GM21367 (cell line): Measurements from ENCODE around the gene MANSC4.
"Not testable (repeated sequence)": the region's sequence is repeated elsewhere in the genome, so short reads cannot be mapped to it uniquely, and the experiment has no call there.

Source experiments
- ATAC-seq: cut with Tn5 transposase; IDR thresholded peaks from one replicate; pipeline ENCODE4 v1.9.1; 2021; ENCODE audit not compliant: unreplicated experiment

The MANSC4 gene

DNA sequence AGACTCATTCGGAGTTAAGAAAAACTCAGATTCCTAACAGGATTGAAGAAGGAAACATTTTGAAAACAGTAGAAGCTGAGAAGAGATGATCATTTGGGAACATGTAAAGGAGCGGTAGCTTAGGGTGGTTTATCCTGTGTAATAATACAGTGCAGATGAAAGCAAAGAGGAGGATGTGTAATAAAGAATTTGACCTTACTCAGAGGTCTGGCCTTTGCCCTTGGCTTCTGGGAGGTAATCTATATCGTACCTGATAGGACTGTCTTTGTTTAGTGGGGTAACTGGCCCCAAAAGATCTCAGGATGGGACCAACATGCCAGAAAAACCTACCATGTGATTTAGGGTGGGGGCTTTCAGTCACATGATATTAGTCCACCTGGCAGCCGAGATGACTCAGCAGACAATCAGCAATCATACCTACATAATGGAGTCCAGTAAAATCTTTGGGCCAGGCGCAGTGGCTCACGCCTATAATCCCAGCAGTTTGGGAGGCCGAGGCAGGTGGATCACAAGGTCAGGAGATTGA is 23.3 kb downstream of the MANSC4 start:
- ATAC-seq: no peak

GRCh38 chr12:27754795-27755194 is 25.2 kb downstream of the MANSC4 start:
- ATAC-seq: no peak

DNA sequence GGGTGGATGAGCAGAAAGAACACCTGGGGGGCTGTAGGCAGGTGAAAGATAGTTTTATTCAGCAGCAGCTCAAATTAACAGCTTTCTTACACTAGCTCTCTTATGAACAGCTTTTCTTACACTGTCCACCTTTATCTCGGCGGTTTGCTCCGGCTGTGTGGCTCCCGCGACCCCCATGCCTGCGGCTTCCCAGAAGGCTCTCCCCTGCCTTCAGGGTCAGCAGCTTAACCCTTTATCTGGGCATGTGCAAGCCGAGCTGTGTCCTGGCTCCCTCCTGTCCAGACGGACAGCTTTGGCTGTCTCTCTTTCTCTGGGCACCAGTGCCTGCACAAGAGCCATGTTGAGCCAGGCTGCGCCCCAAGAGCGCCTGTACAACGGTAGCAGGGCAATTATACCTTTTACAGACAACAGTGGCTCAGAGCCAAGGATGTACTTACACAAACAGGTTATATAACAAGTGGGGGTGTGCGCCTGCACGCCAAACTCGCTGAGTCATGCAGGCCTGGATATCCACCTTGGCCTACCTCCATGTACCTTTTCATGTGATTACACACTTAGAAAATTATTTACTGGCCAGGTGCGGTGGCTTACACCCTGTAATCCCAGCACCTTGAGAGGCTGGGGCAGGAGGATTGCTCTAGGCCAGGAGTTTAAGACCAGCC is 28.5 kb downstream of the MANSC4 start:
- ATAC-seq: no peak

GRCh38 chr12:27747111-27747820 is 32.8 kb downstream of the MANSC4 start:
- no peak for ATAC-seq

GRCh38 chr12:27745734-27746133 is 34.3 kb downstream of the MANSC4 start:
- ATAC-seq: not testable (repeated sequence)

GRCh38 chr12:27743601-27744000 is 36.4 kb downstream of the MANSC4 start:
- ATAC-seq: no peak

GRCh38 chr12:27734321-27734720 is 45.7 kb downstream of the MANSC4 start:
- ATAC-seq: not testable (repeated sequence)

GRCh38 chr12:27733791-27734190 is 46.2 kb downstream of the MANSC4 start:
- ATAC-seq: no peak

- ATAC-seq: peak; percentile 58
These were observed 46.9 kb downstream of the MANSC4 start for GRCh38 chr12:27733052-27733656.

DNA sequence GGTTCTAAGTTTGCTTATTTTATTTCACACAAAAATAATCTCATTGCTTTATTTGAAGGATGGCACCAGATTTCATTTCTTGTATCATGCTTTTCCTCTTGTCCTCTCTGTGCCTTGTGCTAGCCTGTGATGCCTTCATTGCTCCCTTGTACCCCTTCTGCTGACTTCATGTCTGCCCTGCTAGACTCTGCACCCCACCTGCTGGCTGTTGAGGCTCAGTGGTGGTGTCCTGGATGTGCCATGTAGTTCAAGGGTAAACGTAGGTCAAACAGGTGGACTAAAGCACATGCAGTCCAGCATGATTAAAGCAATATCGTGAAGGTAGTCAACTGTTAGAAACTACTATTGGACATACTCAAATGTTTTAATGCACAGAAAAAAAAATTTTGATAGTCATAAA is 47.8 kb downstream of the MANSC4 start:
- no peak for ATAC-seq

DNA sequence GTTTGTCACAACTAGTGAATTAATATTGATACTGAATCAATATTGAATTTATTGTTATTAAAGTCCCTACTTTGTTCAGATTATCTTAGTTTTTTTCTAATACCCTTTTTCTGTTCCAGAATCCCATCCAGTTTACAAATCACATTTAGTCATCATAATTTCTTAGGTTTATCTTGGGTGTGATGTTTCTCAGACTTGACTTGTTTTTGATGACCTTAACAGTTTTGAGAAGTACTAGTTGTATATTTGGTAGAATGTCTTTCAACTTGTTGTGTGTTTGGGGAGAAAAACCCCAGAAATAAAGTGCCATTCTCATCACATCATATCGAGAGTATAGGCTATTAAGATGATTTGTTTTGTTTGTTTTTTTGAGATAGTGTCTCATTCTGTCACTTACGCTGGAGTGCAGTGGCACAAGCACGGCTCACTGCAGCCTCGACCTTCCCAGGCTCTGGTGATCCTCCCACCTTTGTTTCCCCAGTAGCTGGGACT is 49.9 kb downstream of the MANSC4 start:
- ATAC-seq: no peak

DNA sequence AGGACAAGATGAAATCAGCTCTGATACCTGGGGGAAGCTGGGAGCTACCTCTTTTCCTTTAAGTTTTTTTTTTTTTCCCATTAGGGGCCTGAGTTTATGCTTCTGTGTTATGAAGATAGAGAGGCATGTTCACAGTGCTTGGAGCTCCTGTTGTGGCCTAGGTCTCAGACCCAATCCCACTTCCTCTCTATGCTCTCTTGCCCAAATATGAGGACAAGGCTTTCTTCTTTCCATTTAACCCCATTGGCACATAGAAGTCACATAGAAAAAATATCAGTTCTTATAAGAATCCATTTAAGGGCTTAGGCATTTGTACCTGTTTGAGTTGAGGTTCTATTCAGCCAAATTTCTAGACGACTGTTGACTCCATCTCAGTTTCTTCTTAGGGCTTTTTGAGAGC is 56.8 kb downstream of the MANSC4 start:
- ATAC-seq: no peak
